GM12891 (cell line): ENCODE results near the gene TNPO3.

Experiments used
- DNase-seq: peaks from one replicate; pipeline ENCODE4 v3.0.0; 2011; ENCODE audit warnings: low spot score; ENCODE audit not compliant: insufficient read length
- FAIRE-seq: peaks from 2 replicates; lab custom pipeline; 2011; peaks lifted over from hg19 to GRCh38; lab: Jason Lieb, UNC
- PAX5 ChIP-seq: IDR thresholded peaks from 2 replicates; pipeline ENCODE4 v1.6.1; 2011; ENCODE audit warnings: low read length, moderate library complexity, mild to moderate bottlenecking; ENCODE audit not compliant: insufficient read depth, severe bottlenecking
- POLR2A ChIP-seq: IDR thresholded peaks from 2 replicates; pipeline ENCODE4 v1.6.1; 2011; ENCODE audit warnings: low read depth, low read length, control low read depth
- POLR2AphosphoS5 ChIP-seq: IDR thresholded peaks from 2 replicates; pipeline ENCODE4 v1.6.1; 2011; ENCODE audit warnings: low read depth, low read length, control low read depth
- POU2F2 ChIP-seq: IDR thresholded peaks from 2 replicates; pipeline ENCODE4 v1.6.1; 2011; ENCODE audit warnings: low read depth, mild to moderate bottlenecking, control low read depth, low read length, moderate library complexity
- SPI1 ChIP-seq: IDR thresholded peaks from 2 replicates; pipeline ENCODE4 v1.6.1; 2011; ENCODE audit warnings: low read depth, low read length, control low read depth
- TAF1 ChIP-seq: IDR thresholded peaks from 2 replicates; pipeline ENCODE4 v1.6.1; 2011; ENCODE audit warnings: low read depth, low read length, control low read depth

TNPO3 gene

GRCh38 chr7:128974241-128974934 lies 80.5 kb downstream of the TNPO3 start:
- FAIRE-seq = no peak
- TF ChIP-seq TAF1 (no peak), POLR2AphosphoS5 (no peak), PAX5 (no peak), SPI1 (no peak), POLR2A (no peak), POU2F2 (no peak)
- DNase-seq = no peak

GRCh38 chr7:128968624-128969023 lies 86.3 kb downstream of the TNPO3 start:
- DNase-seq (no peak), FAIRE-seq (no peak)
- TF ChIP-seq POLR2A = no peak
- no peak for TF ChIP-seq TAF1
- no peak for TF ChIP-seq SPI1
- TF ChIP-seq POU2F2 = no peak
- no peak for TF ChIP-seq PAX5
- TF ChIP-seq POLR2AphosphoS5 = no peak

- TF ChIP-seq PAX5 = no peak
- TF ChIP-seq TAF1 = peak; percentile 50; the same call in 1 of the 2 replicates
- no peak for TF ChIP-seq SPI1
- no peak for TF ChIP-seq POLR2A
- TF ChIP-seq POU2F2 = peak; percentile 49; the same call in 1 of the 2 replicates
- 0 out of 2 replicates have a peak, but pooled peaks have one; percentile 22 for TF ChIP-seq POLR2AphosphoS5
- DNase-seq = no peak
- peak; percentile 90 for FAIRE-seq
These were observed 91.6 kb downstream of the TNPO3 start for GRCh38 chr7:128963327-128963757.

GRCh38 chr7:128962899-128963298 lies 92.0 kb downstream of the TNPO3 start:
- TF ChIP-seq TAF1 (no peak), POLR2AphosphoS5 (0 out of 2 replicates have a peak, but pooled peaks have one; percentile 3)
- no peak for FAIRE-seq
- DNase-seq = no peak

- peak; percentile 9 for FAIRE-seq
- no peak for DNase-seq
These were observed 93.8 kb downstream of the TNPO3 start for GRCh38 chr7:128961030-128961659.

GRCh38 chr7:128959296-128959695 lies 95.6 kb downstream of the TNPO3 start:
- no peak for TF ChIP-seq POLR2AphosphoS5
- no peak for TF ChIP-seq PAX5
- TF ChIP-seq POU2F2 = no peak
- TF ChIP-seq SPI1 = no peak
- no peak for TF ChIP-seq TAF1
- TF ChIP-seq POLR2A = no peak
- DNase-seq = no peak
- FAIRE-seq = peak; percentile 47

More at GRCh38 chr7:128961030-128961659, 93.8 kb downstream of the TNPO3 start:
- TF ChIP-seq SPI1 (no peak), PAX5 (no peak), POLR2A (no peak)

GRCh38 chr7:128955981-128956380 lies 98.9 kb downstream of the TNPO3 start:
- no peak for TF ChIP-seq TAF1
- TF ChIP-seq PAX5 = no peak
- no peak for TF ChIP-seq SPI1
- no peak for TF ChIP-seq POLR2AphosphoS5
- no peak for TF ChIP-seq POU2F2
- no peak for TF ChIP-seq POLR2A
- DNase-seq = no peak

GRCh38 chr7:128954830-128955802 lies 99.8 kb downstream of the TNPO3 start:
- FAIRE-seq = peak; percentile 78
- peak; percentile 85 for TF ChIP-seq SPI1
- TF ChIP-seq PAX5 = no peak
- TF ChIP-seq POLR2A = no peak
- DNase-seq = no peak

More at GRCh38 chr7:128955981-128956380, 98.9 kb downstream of the TNPO3 start:
- FAIRE-seq = no peak

GRCh38 chr7:128954150-128954549 lies 100.8 kb downstream of the TNPO3 start:
- peak; percentile 82 for FAIRE-seq
- TF ChIP-seq POLR2AphosphoS5 (no peak), TAF1 (no peak), POLR2A (no peak), POU2F2 (no peak), PAX5 (no peak), SPI1 (no peak)

More at GRCh38 chr7:128954150-128954549, 100.8 kb downstream of the TNPO3 start:
- no peak for DNase-seq
